WERI-Rb-1 (cell line): ENCODE results near the gene NHLRC4.
A peak's percentile ranks its signal among the peaks of the same experiment; 100 is the strongest.

Experiments
- DNase-seq: peaks from one replicate; pipeline ENCODE4 v3.0.0-alpha.2; 2020
- H3K27ac ChIP-seq: fragments of 250-450 bp; sonication (Bioruptor Pico); 2 replicates; pipeline ENCODE4 v1.5.1; 2020; ENCODE audit warnings: mild to moderate bottlenecking, moderate library complexity
- H3K27me3 ChIP-seq: fragments of 250-450 bp; sonication (Bioruptor Pico); 2 replicates; pipeline ENCODE4 v1.5.1; 2021; ENCODE audit warnings: mild to moderate bottlenecking, low read depth, moderate library complexity; ENCODE audit not compliant: insufficient read depth, severe bottlenecking
- H3K36me3 ChIP-seq: fragments of 250-450 bp; sonication (Bioruptor Pico); 2 replicates; pipeline ENCODE4 v1.5.1; 2020; ENCODE audit warnings: mild to moderate bottlenecking, moderate library complexity
- H3K4me3 ChIP-seq: 2 replicates; pipeline ENCODE4 v1.5.1; 2011; ENCODE audit warnings: low read depth, mild to moderate bottlenecking, control low read depth, low read length
- H3K9me3 ChIP-seq: fragments of 250-450 bp; sonication (Bioruptor Pico); 2 replicates; pipeline ENCODE4 v1.5.1; 2021; ENCODE audit warnings: mild to moderate bottlenecking, moderate library complexity; ENCODE audit not compliant: severe bottlenecking
- TF ChIP-seq, protein P1 (sequence below): IDR thresholded peaks from 2 replicates; pipeline ENCODE4 v1.5.1; 2011; ENCODE audit warnings: low read depth, mild to moderate bottlenecking, control low read depth, inconsistent platforms, low read length

Gene NHLRC4

DNA sequence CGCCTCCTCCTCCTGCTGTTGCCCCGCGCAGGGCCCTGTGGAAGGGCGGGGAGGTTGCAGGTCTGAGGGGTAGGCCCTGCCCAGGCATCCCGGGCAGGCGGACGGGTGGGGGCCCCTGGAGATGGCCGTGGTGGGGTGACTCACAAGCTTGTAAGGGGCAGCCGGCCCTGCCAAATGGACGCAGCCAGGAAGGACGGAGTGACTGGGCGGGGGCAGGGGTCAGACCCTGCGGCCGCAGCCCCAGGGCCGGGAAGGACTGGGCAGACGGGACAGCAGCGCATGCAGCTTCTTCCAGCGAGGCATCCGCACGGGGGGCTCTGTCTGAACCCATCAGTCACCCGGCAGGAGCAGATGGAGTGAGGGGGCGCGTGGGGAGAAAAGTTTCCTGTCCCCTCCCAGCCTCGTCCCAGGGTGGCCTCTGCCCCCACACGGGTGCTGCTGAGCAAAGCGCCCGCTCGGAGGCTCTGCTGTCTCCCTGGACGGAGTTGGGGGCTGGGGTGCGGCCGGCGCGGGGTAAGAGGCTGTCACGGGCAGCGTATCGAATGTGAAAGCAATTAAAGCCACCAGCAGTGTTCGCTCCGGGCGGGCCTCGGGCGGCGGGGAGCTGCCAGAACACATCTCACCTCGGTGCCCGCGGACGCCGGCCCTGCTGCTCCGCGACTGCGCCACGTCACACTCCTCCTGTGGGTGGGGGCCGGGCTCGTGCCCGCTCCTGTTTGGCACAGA is 12.0 kb upstream of the NHLRC4 start:
- DNase-seq = no peak
- H3K4me3 ChIP-seq = no peak overlapping the region

GRCh38 chr16:555528-556473 is 11.0 kb upstream of the NHLRC4 start:
- Histone ChIP-seq H3K9me3 (no peaks in the 10 kb centered on the region), H3K4me3 (no peak overlapping the region), H3K27me3 (peaks cover 5% of the 10 kb centered on the region), H3K36me3 (peaks cover 12% of the 10 kb centered on the region), H3K27ac (no peak overlapping the region)
- TF ChIP-seq, protein P1, sequence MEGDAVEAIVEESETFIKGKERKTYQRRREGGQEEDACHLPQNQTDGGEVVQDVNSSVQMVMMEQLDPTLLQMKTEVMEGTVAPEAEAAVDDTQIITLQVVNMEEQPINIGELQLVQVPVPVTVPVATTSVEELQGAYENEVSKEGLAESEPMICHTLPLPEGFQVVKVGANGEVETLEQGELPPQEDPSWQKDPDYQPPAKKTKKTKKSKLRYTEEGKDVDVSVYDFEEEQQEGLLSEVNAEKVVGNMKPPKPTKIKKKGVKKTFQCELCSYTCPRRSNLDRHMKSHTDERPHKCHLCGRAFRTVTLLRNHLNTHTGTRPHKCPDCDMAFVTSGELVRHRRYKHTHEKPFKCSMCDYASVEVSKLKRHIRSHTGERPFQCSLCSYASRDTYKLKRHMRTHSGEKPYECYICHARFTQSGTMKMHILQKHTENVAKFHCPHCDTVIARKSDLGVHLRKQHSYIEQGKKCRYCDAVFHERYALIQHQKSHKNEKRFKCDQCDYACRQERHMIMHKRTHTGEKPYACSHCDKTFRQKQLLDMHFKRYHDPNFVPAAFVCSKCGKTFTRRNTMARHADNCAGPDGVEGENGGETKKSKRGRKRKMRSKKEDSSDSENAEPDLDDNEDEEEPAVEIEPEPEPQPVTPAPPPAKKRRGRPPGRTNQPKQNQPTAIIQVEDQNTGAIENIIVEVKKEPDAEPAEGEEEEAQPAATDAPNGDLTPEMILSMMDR = no peak
- peak; percentile 41 for DNase-seq

More for the DNA sequence above, 12.0 kb upstream of the NHLRC4 start:
- no peaks in the 10 kb centered on the region for H3K9me3 ChIP-seq
- no peak overlapping the region for H3K27ac ChIP-seq
- peaks cover 4% of the 10 kb centered on the region for H3K27me3 ChIP-seq
- peaks cover 17% of the 10 kb centered on the region for H3K36me3 ChIP-seq
- TF ChIP-seq, protein P1 = no peak

DNA sequence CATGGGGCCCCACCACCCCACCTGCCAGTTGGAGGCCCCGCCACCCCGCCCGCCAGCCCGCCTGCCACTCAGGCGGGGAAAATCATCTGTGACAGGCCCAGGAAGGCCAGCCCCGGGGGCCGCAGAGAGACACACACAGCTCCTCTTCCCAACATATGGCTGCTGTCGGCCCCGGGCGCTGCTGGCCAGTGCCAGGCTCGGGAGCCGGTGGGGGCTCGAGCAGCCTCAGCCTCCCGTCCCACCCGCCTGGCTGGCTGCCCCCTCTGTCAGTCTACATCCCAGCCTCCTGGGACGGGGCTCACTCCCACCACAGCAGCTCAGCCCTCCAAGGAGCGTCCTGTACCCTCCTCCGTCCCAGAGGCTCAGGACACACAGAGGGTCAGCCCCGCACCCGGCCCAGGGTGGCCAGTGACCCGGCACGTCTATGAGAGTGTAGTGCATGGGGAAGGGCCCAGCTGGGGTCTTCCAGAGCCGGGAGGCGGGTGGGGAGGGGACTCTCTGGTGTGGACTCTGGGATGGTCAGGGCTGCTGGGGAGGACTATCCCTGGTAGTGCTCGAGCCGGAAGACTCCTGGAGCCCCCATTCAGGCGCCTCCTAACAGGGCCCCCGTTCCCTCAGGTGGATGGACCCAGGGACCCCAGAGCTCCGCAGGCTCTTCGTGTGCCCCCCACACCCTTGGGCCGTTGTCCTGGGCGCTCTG is 10.2 kb upstream of the NHLRC4 start:
- Histone ChIP-seq H3K9me3 (no peaks in the 10 kb centered on the region), H3K27ac (no peak overlapping the region), H3K27me3 (peaks cover 8% of the 10 kb centered on the region), H3K4me3 (no peak overlapping the region), H3K36me3 (peaks cover 8% of the 10 kb centered on the region)
- no peak for DNase-seq
- TF ChIP-seq, protein P1 = no peak

DNA sequence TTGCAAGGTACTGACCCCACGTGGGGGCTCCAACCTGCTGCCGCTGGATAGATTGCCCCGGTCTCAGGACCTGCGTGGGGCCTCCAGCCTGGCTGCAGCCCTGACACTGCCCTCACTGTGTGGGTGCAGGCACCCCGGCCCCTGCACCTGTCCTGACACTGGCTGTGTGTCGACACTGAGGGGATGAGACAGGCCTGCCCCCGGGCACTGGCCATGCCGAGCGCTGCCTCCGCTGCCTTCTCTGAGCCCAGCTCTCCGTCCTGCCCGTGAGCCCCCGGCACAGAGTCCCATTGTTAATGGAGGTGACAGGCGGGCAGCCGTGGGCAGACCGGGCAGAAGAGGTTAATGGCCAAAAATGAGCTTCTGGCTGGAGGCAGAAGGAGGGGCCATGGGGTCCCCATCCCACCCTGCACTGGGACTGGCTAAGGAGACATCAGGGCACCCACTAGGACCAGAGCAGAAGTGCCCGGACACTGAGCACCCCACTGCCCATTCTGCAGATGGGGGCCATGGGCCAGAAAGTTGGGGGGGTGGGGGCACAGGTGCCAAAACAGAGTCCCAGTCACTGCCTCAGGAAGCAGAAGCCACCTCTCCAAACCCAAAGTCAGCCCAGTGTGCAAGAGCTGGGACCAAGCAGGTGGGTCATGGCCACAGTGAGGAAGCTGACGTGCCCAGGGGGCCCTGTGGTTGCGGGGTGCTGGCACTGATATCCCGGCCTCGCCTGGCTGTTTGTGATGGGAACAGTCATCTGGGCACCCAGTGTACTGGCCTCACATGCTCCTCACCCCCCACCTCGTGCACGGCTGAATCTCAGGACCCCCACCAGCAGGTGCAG is 9.1 kb upstream of the NHLRC4 start:
- DNase-seq = no peak
- no peak overlapping the region for H3K27ac ChIP-seq
- H3K9me3 ChIP-seq = no peaks in the 10 kb centered on the region
- no peak overlapping the region for H3K4me3 ChIP-seq
- TF ChIP-seq, protein P1 = no peak
- H3K36me3 ChIP-seq = no peaks in the 10 kb centered on the region
- peaks cover 8% of the 10 kb centered on the region for H3K27me3 ChIP-seq
